Endothelial cell of umbilical vein (primary cell): ENCODE data around the gene ECSIT. TPM values are rescaled to one million over a fixed set of nuclear protein-coding genes. Genes with fewer than 3 reads are reported as not detected.

ENCODE experiments used
- BruUV-seq: library from RNA; stranded (reverse); fragments of 400-500 nt; replicated peaks from 2 replicates; lab custom pipeline; 2021; lab: Mats Ljungman, UMichigan
- CTCF ChIA-PET: fragments of 300-600, 350-600 bp; sonication (Branson Sonifier 250); formaldehyde crosslinking; loops from one replicate; lab custom pipeline; 2021; ENCODE audit warnings: antibody characterized with exemption, inconsistent platforms; lab: Charles Lee
- POLR2A ChIA-PET: fragments of 300-600, 350-600 bp; sonication (Branson Sonifier 250); formaldehyde crosslinking; loops from one replicate; lab custom pipeline; 2021; ENCODE audit warnings: antibody characterized with exemption, inconsistent platforms; lab: Charles Lee
- DNase-seq: peaks from one replicate; pipeline ENCODE4 v3.0.0-alpha.2; 2011; ENCODE audit warnings: low read depth, low spot score
- FAIRE-seq: peaks from 2 replicates; lab custom pipeline; 2011; peaks lifted over from hg19 to GRCh38; lab: Jason Lieb, UNC
- H2AFZ ChIP-seq: 2 replicates; pipeline ENCODE4 v1.6.0; 2012; ENCODE audit warnings: low read depth, low read length, control low read depth, inconsistent platforms
- H3K27ac ChIP-seq: 2 replicates; pipeline ENCODE4 v1.5.1; 2011; ENCODE audit warnings: low read depth, mild to moderate bottlenecking, control low read depth, low read length, moderate library complexity; ENCODE audit not compliant: insufficient read depth
- H3K27me3 ChIP-seq, 2 experiments: 2 replicates each; pipeline versions ENCODE4 v1.6.0 to v1.6.1; 2011; ENCODE audit warnings: low read length in 2 of 2, mixed read lengths in 1 of 2; ENCODE audit not compliant: control insufficient read depth in 2 of 2, insufficient read depth in 2 of 2
- H3K36me3 ChIP-seq, 2 experiments: 2 replicates in 1 of 2; 3 replicates in 1 of 2; pipeline ENCODE4 v1.5.1; 2011; ENCODE audit warnings: low read length in 2 of 2, mild to moderate bottlenecking in 1 of 2, moderate library complexity in 1 of 2; ENCODE audit not compliant: control insufficient read depth in 2 of 2, insufficient read depth in 2 of 2; ENCODE audit errors: extremely low read depth in 1 of 2
- H3K4me1 ChIP-seq: 3 replicates; pipeline ENCODE4 v1.5.1; 2011; ENCODE audit warnings: mild to moderate bottlenecking, low read length; ENCODE audit not compliant: control insufficient read depth, insufficient read depth; ENCODE audit errors: extremely low read depth
- H3K4me2 ChIP-seq: 2 replicates; pipeline ENCODE4 v1.6.1; 2011; ENCODE audit warnings: low read length, control low read depth, mixed read lengths; ENCODE audit not compliant: insufficient read depth
- H3K4me3 ChIP-seq, 3 experiments: fragments of 200-600 bp in 1 of 3; sonication (generic), shearing (Covaris generic) in 1 of 3; replicated peaks in 1 of 3; 2 replicates each; pipeline ENCODE4 v1.5.1; 2011 to 2016; ENCODE audit warnings: control low read depth in 3 of 3, low read length in 3 of 3, mild to moderate bottlenecking in 2 of 3, inconsistent platforms in 1 of 3, low read depth in 1 of 3, moderate library complexity in 1 of 3; ENCODE audit not compliant: insufficient read depth in 1 of 3
- H3K79me2 ChIP-seq: 2 replicates; pipeline ENCODE4 v1.6.0; 2012; ENCODE audit warnings: low read length, inconsistent platforms; ENCODE audit not compliant: control insufficient read depth, insufficient read depth
- H3K9ac ChIP-seq: replicated peaks from 2 replicates; pipeline ENCODE3; 2011; ENCODE audit warnings: low read length, control low read depth; ENCODE audit not compliant: insufficient read depth; ENCODE audit errors: extremely low read depth
- H3K9me1 ChIP-seq: replicated peaks from 3 replicates; pipeline ENCODE4 v1.6.0; 2011; ENCODE audit warnings: mild to moderate bottlenecking, low read length; ENCODE audit not compliant: control insufficient read depth, insufficient read depth; ENCODE audit errors: extremely low read depth
- H3K9me3 ChIP-seq: replicated peaks from 2 replicates; pipeline ENCODE4 v1.5.1; 2012; ENCODE audit warnings: low read length, inconsistent platforms; ENCODE audit not compliant: control insufficient read depth, insufficient read depth
- H4K20me1 ChIP-seq: replicated peaks from 2 replicates; pipeline ENCODE3; 2011; ENCODE audit warnings: mild to moderate bottlenecking, low read length; ENCODE audit not compliant: control insufficient read depth, insufficient read depth; ENCODE audit errors: extremely low read depth
- CTCF ChIP-seq, 2 donors: IDR thresholded peaks; 1 replicate in 1 of 2; 2 replicates in 1 of 2; pipeline ENCODE4 v1.5.1; 2011; ENCODE audit warnings: low read length in 2 of 2, mild to moderate bottlenecking in 2 of 2, moderate library complexity in 2 of 2, control low read depth in 1 of 2, inconsistent platforms in 1 of 2, low read depth in 1 of 2; ENCODE audit not compliant: insufficient read depth in 1 of 2; ENCODE audit errors: extremely low read depth in 1 of 2
- EZH2 ChIP-seq: IDR thresholded peaks from 2 replicates; pipeline ENCODE4 v1.6.1; 2012; ENCODE audit warnings: borderline replicate concordance, low read depth, mild to moderate bottlenecking, moderate library complexity, low read length, inconsistent platforms; ENCODE audit not compliant: severe bottlenecking
- FOS ChIP-seq: IDR thresholded peaks from 2 replicates; pipeline ENCODE4 v1.6.1; 2011; ENCODE audit warnings: mild to moderate bottlenecking, low read length, moderate library complexity, borderline replicate concordance; ENCODE audit not compliant: insufficient read depth
- GATA2 ChIP-seq: IDR thresholded peaks from 2 replicates; pipeline ENCODE4 v1.7.0; 2011; ENCODE audit warnings: low read depth, mild to moderate bottlenecking, moderate library complexity, mixed read lengths, low read length; ENCODE audit not compliant: insufficient read length, insufficient read depth
- JUN ChIP-seq: IDR thresholded peaks from 2 replicates; pipeline ENCODE4 v1.6.1; 2011; ENCODE audit warnings: borderline replicate concordance, low read depth; ENCODE audit not compliant: insufficient read length, insufficient read depth
- MAX ChIP-seq: IDR thresholded peaks from 2 replicates; pipeline ENCODE4 v1.6.1; 2011; ENCODE audit not compliant: insufficient read depth, insufficient read length
- MYC ChIP-seq: IDR thresholded peaks from one replicate; pipeline ENCODE4 v1.6.1; 2011; ENCODE audit warnings: mild to moderate bottlenecking, low read depth, low read length
- POLR2A ChIP-seq: IDR thresholded peaks from 2 replicates; pipeline ENCODE4 v1.6.1; 2012; ENCODE audit warnings: low read depth, mild to moderate bottlenecking, control low read depth, low read length
- POLR2AphosphoS5 ChIP-seq: IDR thresholded peaks from 2 replicates; pipeline ENCODE4 v1.6.1; 2012; ENCODE audit warnings: low read depth, mild to moderate bottlenecking, control low read depth, low read length, moderate library complexity; ENCODE audit not compliant: insufficient read depth
- dilution Hi-C: fragments of 300-500 bp; cut with MboI; formaldehyde crosslinking; loops from one replicate; pipeline ENCODE4 v1.15.0; 2019; ENCODE audit warnings: low sequenced_read_pairs; ENCODE audit not compliant: extremely low pct_ligation_motif_present
- intact Hi-C: fragments of 100-400 bp; cut with micrococcal nuclease; formaldehyde crosslinking; loops from one replicate; pipeline ENCODE4 v1.10.0; 2022
- polyA plus RNA-seq, 4 experiments: library from polyadenylated mRNA; depleted of rRNA in 3 of 4; stranded (reverse) in 3 of 4; unstranded in 1 of 4; fragments of >200 nt; gene quantifications; 2 replicates each; pipeline versions ENCODE4 v1.2.1 to v1.2.3, GENCODE V29; 2011 to 2012; ENCODE audit warnings: missing spikeins in 1 of 4
- total RNA-seq: library from RNA; stranded (reverse); gene quantifications from 2 replicates; pipeline ENCODE4 v1.2.3, GENCODE V29; 2021

The ECSIT gene
- total and polyA plus RNA-seq, 2 donors (not counting 3 experiments of a cell fraction or from before 2014, with no cell fraction given) = 32.4 to 47.2 TPM

GRCh38 chr19:11507370-11508078 lies 21.4 kb downstream of the ECSIT start:
- ChIA-PET CTCF (no interaction called here), POLR2A (no interaction called here)
- Histone ChIP-seq H4K20me1 (no peaks in the 10 kb centered on the region), H3K4me2 (no peak overlapping the region), H3K36me3 (no peaks in the 10 kb centered on the region), H3K27ac (no peak overlapping the region), H3K9me1 (no peaks in the 10 kb centered on the region), H3K9ac (no peak overlapping the region), H3K27me3 (no peaks in the 10 kb centered on the region), H3K4me1 (peaks cover 10% of the 10 kb centered on the region), H3K79me2 (no peaks in the 10 kb centered on the region), H3K9me3 (no peaks in the 10 kb centered on the region), H2AFZ (no peak overlapping the region), H3K4me3 (no peak overlapping the region)
- no peak for DNase-seq
- intact Hi-C loops (no loop called here), dilution Hi-C loops (no loop called here)
- BruUV-seq = no TSS peak
- no peak for FAIRE-seq
- TF ChIP-seq JUN (no peak), FOS (no peak), MYC (no peak), POLR2A (no peak), MAX (no peak), EZH2 (no peak), GATA2 (no peak), POLR2AphosphoS5 (no peak), CTCF (IDR thresholded peaks at IDR 0.05; ENCODE audit: extremely low read depth in 1 of 2, insufficient read depth in 1 of 2, low read depth in 1 of 2, low read length in 2 of 2) (no peak)
